ENCODE measurements around the gene TJP3. TPM values are rescaled to one million over a fixed set of nuclear protein-coding genes. Genes with fewer than 3 reads are reported as not detected.

The TJP3 gene
- total and polyA plus RNA-seq, 10 of the 15 experiments (the other 5 are each of a cell fraction or from before 2014, with no cell fraction given), result 0.04 to 1.2 (median 0.29) TPM; not detected in 6

- Histone ChIP-seq H3K4me3 (no peak overlapping the region), H3K4me2 (ENCODE audit: control insufficient read depth, insufficient read depth) (no peak overlapping the region), H3K27me3 (replicated peaks in 1 of 2; ENCODE audit: control insufficient read depth in 2 of 2, insufficient read depth in 2 of 2, low read length in 1 of 2) (peaks cover 1 to 3% of the 10 kb centered on the region in 2 experiments; a peak in 1 of 4 replicates), H4K20me1 (ENCODE audit: control insufficient read depth, insufficient read depth) (no peaks in the 10 kb centered on the region), H3K9me3 (replicated peaks; ENCODE audit: control insufficient read depth, insufficient read depth, low read length) (no peaks in the 10 kb centered on the region), H2AFZ (ENCODE audit: control insufficient read depth, low read depth, low read length) (no peak overlapping the region), H3K9ac (ENCODE audit: control insufficient read depth, insufficient read depth, low read length) (no peak overlapping the region), H3K27ac (ENCODE audit: control insufficient read depth, insufficient read depth) (no peak overlapping the region), H3K79me2 (ENCODE audit: control insufficient read depth, insufficient read depth, low read length) (no peaks in the 10 kb centered on the region), H3K36me3 (ENCODE audit: control insufficient read depth in 2 of 2, insufficient read depth in 2 of 2, low read length in 1 of 2) (no peaks in the 10 kb centered on the region), H3K4me1 (ENCODE audit: control insufficient read depth, insufficient read depth, low read length) (no peaks in the 10 kb centered on the region)
- 12% methylated on average over 22 of the region's 30 CpGs for WGBS (ENCODE audit: insufficient coverage, insufficient replicate concordance, low lambda C conversion rate, missing lambda C conversion rate)
- TF ChIP-seq E4F1 (IDR thresholded peaks at IDR 0.05; ENCODE audit: borderline replicate concordance, partially characterized antibody), result no peak
- TF ChIP-seq WRNIP1 (IDR thresholded peaks at IDR 0.05; ENCODE audit: borderline replicate concordance, low read depth, low read length), result no peak
- no peak for TF ChIP-seq RBBP5 (conservative IDR thresholded peaks at IDR 0.05)
- no peak for TF ChIP-seq HSF1 (IDR thresholded peaks at IDR 0.05; ENCODE audit: low read depth, low read length)
- TF ChIP-seq NRF1 (conservative IDR thresholded peaks at IDR 0.05; ENCODE audit: low read depth, low read length), result no peak
- TF ChIP-seq ZBTB40 (IDR thresholded peaks at IDR 0.05; ENCODE audit: borderline replicate concordance), result no peak
- no TSS peak for BruUV-seq (replicated peaks)
- FAIRE-seq, result no peak
- no peak for DNase-seq (ENCODE audit: low read depth, low spot score)
- CTCF ChIA-PET, result no interaction called here
- RAD21 ChIA-PET (ENCODE audit: unreplicated experiment), result no interaction called here
- SMC1A ChIA-PET (ENCODE audit: uncharacterized antibody, unreplicated experiment), result no interaction called here
- in situ Hi-C loops (cut with MboI) (no loop called here), intact Hi-C loops (cut with micrococcal nuclease; ENCODE audit: unreplicated experiment) (no loop called here)
- no peak for ATAC-seq
- POLR2A ChIA-PET, result no interaction called here
These were observed 14.4 kb downstream of the TJP3 start for GRCh38 chr19:3722443-3723109.

Data from GM12878 (cell line).